Lung (tissue), 12 donors: ENCODE measurements around the gene H1-8. TPM values are rescaled to one million over a fixed set of nuclear protein-coding genes. Genes with fewer than 3 reads are reported as not detected.

ENCODE experiments used
- ATAC-seq: fragments of 200-7000 bp; cut with Tn5 transposase; one replicate; pipeline ENCODE4 v1.9.1; 2020; ENCODE audit warnings: moderate number of reproducible peaks; ENCODE audit not compliant: insufficient read depth, low FRiP score
- DNase-seq, 3 donors: peaks; one replicate each; pipeline ENCODE4 v3.0.0-alpha.2; 2013 to 2017
- H3K27ac ChIP-seq, 2 donors: one replicate each; pipeline ENCODE4 v1.5.1; 2013; ENCODE audit warnings: mild to moderate bottlenecking in 2 of 2, moderate library complexity in 2 of 2, control low read depth in 1 of 2, inconsistent platforms in 1 of 2, low read depth in 1 of 2, low read length in 1 of 2
- H3K27me3 ChIP-seq, 3 donors: one replicate each; pipeline ENCODE4 v1.5.1; 2013; ENCODE audit warnings: low read length in 2 of 3; ENCODE audit not compliant: control insufficient read depth in 3 of 3, insufficient read depth in 3 of 3
- H3K36me3 ChIP-seq, 4 donors: one replicate each; pipeline ENCODE4 v1.5.1; 2013; ENCODE audit warnings: low read length in 4 of 4, mild to moderate bottlenecking in 1 of 4, moderate library complexity in 1 of 4; ENCODE audit not compliant: control insufficient read depth in 4 of 4, insufficient read depth in 4 of 4
- H3K4me1 ChIP-seq, 5 donors: one replicate each; pipeline ENCODE4 v1.5.1; 2013; ENCODE audit warnings: low read length in 5 of 5, mild to moderate bottlenecking in 2 of 5, moderate library complexity in 1 of 5; ENCODE audit not compliant: control insufficient read depth in 5 of 5, insufficient read depth in 5 of 5
- H3K4me3 ChIP-seq: one replicate; pipeline ENCODE4 v1.5.1; 2013; ENCODE audit warnings: mild to moderate bottlenecking, control low read depth, moderate library complexity
- H3K9ac ChIP-seq, 2 donors: one replicate each; pipeline ENCODE4 v1.5.1; 2013; ENCODE audit warnings: low read length in 2 of 2, control low read depth in 1 of 2; ENCODE audit not compliant: insufficient read depth in 1 of 2
- H3K9me3 ChIP-seq, 4 donors: one replicate each; pipeline ENCODE4 v1.5.1; 2013; ENCODE audit warnings: low read length in 3 of 4, mild to moderate bottlenecking in 1 of 4, moderate library complexity in 1 of 4; ENCODE audit not compliant: control insufficient read depth in 4 of 4, insufficient read depth in 3 of 4
- WGBS, 2 donors: extraction: QIAGEN DNeasy Blood & Tissue Kit; methylation state at CpG; one replicate each; pipeline ENCODE4 v1.1.7; 2013; 5-methylcytosine and 5-hydroxymethylcytosine counted together
- polyA plus RNA-seq, 2 donors: library from polyadenylated mRNA; stranded (reverse); fragments of 200-250 nt; gene quantifications; one replicate each; pipeline ENCODE4 v1.2.1, GENCODE V29; 2013
- total RNA-seq, 2 donors: library from RNA; depleted of rRNA in 1 of 2; stranded (reverse); fragments of >200 nt in 1 of 2; gene quantifications; one replicate each; pipeline ENCODE4 v1.2.1, GENCODE V29; 2014 to 2021
- TF ChIP-seq, protein P1 (sequence below): IDR thresholded peaks from 2 replicates; pipeline ENCODE4 v1.5.1; 2012; ENCODE audit warnings: mild to moderate bottlenecking; ENCODE audit errors: control extremely low read depth, extremely low read depth
- donor health status: control.
- donor health status: control.
- donor health status: Bipolar disorder and iron deficiency.
- donor health status: healthy.
- donor health status: DM: yes; HTN: yes; CAD: no.

Gene H1-8
- total and polyA plus RNA-seq, 4 donors: not detected

GRCh38 chr3:129549805-129550204 lies 6.8 kb downstream of the H1-8 start:
- ATAC-seq: no peak

GRCh38 chr3:129552287-129553050 lies 9.5 kb downstream of the H1-8 start:
- ATAC-seq: no peak
- Histone ChIP-seq H3K4me3 (no peak overlapping the region), H3K9ac (no peak overlapping the region), H3K9me3 (no peaks in the 10 kb centered on the region), H3K27me3 (no peaks in the 10 kb centered on the region), H3K4me1 (peaks cover 0 to 46% (median 11%) of the 10 kb centered on the region in 5 donors), H3K27ac (peak overlapping the region in 1 of 2 donors; percentile 4), H3K36me3 (peaks cover 0 to 21% (median under 1%) of the 10 kb centered on the region in 4 donors)
- TF ChIP-seq, protein P1, sequence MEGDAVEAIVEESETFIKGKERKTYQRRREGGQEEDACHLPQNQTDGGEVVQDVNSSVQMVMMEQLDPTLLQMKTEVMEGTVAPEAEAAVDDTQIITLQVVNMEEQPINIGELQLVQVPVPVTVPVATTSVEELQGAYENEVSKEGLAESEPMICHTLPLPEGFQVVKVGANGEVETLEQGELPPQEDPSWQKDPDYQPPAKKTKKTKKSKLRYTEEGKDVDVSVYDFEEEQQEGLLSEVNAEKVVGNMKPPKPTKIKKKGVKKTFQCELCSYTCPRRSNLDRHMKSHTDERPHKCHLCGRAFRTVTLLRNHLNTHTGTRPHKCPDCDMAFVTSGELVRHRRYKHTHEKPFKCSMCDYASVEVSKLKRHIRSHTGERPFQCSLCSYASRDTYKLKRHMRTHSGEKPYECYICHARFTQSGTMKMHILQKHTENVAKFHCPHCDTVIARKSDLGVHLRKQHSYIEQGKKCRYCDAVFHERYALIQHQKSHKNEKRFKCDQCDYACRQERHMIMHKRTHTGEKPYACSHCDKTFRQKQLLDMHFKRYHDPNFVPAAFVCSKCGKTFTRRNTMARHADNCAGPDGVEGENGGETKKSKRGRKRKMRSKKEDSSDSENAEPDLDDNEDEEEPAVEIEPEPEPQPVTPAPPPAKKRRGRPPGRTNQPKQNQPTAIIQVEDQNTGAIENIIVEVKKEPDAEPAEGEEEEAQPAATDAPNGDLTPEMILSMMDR: no peak
- DNase-seq: no peak
- WGBS, 2 donors: 73 to 81% methylated on average over 10 of the region's 10 CpGs

More at GRCh38 chr3:129549805-129550204, 6.8 kb downstream of the H1-8 start:
- 55 to 86% methylated on average over 3 of the region's 3 CpGs for WGBS, 2 donors
- peaks cover 0 to 21% (median 4%) of the 10 kb centered on the region in 5 donors for H3K4me1 ChIP-seq
- no peaks in the 10 kb centered on the region for H3K27me3 ChIP-seq
- TF ChIP-seq, protein P1: no peak
- H3K27ac ChIP-seq: no peak overlapping the region
- no peak overlapping the region for H3K9ac ChIP-seq
- no peaks in the 10 kb centered on the region for H3K36me3 ChIP-seq
- no peaks in the 10 kb centered on the region for H3K9me3 ChIP-seq
- H3K4me3 ChIP-seq: no peak overlapping the region
- DNase-seq: no peak

GRCh38 chr3:129553171-129553570 lies 10.2 kb downstream of the H1-8 start:
- no peak for DNase-seq
- peak overlapping the region in 1 of 2 donors; percentile 4 for H3K27ac ChIP-seq
- H3K9me3 ChIP-seq: no peaks in the 10 kb centered on the region
- TF ChIP-seq, protein P1: no peak
- 73 to 77% methylated on average over 5 to 6 of the region's 6 CpGs for WGBS, 2 donors
- peaks cover 0 to 53% (median 18%) of the 10 kb centered on the region in 5 donors for H3K4me1 ChIP-seq
- no peak for ATAC-seq
- no peak overlapping the region for H3K4me3 ChIP-seq
- H3K9ac ChIP-seq: no peak overlapping the region
- no peaks in the 10 kb centered on the region for H3K27me3 ChIP-seq
- H3K36me3 ChIP-seq: peaks cover 0 to 25% (median 6%) of the 10 kb centered on the region in 4 donors
